Ovary (tissue), 3 donors: Measurements from ENCODE around the gene PTPRS.

Experiments used
- EP300 ChIP-seq: sonication (generic); formaldehyde crosslinking; IDR thresholded peaks from one replicate; pipeline ENCODE4 v1.6.1; 2017; ENCODE audit warnings: antibody characterized with exemption
- POLR2A ChIP-seq: fragments of 450-650 bp; IDR thresholded peaks from one replicate; pipeline ENCODE4 v1.6.1; 2017; ENCODE audit warnings: antibody characterized with exemption, mild to moderate bottlenecking, moderate library complexity
- TF ChIP-seq, protein P1 (sequence below), 3 donors: fragments of 450-650 bp in 2 of 3; fragments of 200-600 bp in 1 of 3; IDR thresholded peaks; one replicate each; pipeline versions ENCODE4 v1.5.1 to v1.8.0; 2016 to 2022; ENCODE audit warnings: antibody characterized with exemption in 3 of 3, mild to moderate bottlenecking in 1 of 3
- donor health status: DM: no; HTN: no; CAD: no.

DNA sequence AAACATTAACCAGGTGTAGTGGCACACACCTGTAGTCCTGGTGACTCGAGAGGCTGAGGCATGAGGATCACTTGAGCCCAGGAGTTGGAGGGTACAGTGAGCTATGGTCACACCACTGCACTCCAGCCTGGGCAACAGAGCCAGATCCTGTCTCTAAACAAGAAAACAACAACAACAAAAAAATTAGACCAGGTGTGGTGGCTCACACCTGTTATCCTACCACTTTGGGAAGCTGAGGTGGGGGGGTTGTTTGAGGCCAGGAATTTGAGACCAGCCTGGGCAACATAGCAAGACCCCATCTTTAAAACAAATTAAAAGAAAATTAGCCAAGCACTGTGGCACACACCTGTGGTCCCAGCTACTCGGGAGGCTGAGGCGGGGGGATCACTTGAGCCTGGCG lies 20.8 kb upstream of the PTPRS start:
- TF ChIP-seq, protein P1, sequence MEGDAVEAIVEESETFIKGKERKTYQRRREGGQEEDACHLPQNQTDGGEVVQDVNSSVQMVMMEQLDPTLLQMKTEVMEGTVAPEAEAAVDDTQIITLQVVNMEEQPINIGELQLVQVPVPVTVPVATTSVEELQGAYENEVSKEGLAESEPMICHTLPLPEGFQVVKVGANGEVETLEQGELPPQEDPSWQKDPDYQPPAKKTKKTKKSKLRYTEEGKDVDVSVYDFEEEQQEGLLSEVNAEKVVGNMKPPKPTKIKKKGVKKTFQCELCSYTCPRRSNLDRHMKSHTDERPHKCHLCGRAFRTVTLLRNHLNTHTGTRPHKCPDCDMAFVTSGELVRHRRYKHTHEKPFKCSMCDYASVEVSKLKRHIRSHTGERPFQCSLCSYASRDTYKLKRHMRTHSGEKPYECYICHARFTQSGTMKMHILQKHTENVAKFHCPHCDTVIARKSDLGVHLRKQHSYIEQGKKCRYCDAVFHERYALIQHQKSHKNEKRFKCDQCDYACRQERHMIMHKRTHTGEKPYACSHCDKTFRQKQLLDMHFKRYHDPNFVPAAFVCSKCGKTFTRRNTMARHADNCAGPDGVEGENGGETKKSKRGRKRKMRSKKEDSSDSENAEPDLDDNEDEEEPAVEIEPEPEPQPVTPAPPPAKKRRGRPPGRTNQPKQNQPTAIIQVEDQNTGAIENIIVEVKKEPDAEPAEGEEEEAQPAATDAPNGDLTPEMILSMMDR (IDR thresholded peaks at IDR 0.05), result no peak
- TF ChIP-seq EP300, result no peak
- no peak for TF ChIP-seq POLR2A
